ENCODE data around the gene CCDC88C.

Gene CCDC88C

GRCh38 chr14:91380123-91380522, 37.5 kb downstream of the CCDC88C start:
- no peak for DNase-seq (ENCODE audit: low read depth)

DNA sequence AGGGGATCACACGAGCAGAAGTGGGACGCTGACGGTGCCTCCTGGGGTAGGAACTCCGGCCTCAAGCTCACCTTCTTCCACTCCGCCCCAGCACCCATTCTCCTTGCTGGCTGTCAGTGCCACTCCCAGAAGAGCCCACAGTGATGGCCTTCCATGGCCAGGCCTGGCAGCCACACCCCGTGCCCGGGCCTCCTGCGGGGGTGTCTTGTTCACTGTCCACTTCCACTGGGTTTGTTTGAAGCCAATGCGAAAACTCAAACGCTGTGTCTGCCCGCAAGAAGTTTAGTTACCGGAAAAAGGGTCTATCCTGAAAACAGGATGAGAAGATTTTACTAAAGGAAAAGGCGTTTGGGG, 38.1 kb downstream of the CCDC88C start:
- DNase-seq (ENCODE audit: low read depth) = no peak

- DNase-seq (ENCODE audit: low read depth) = no peak
These were observed 38.6 kb downstream of the CCDC88C start for GRCh38 chr14:91378930-91379578.

GRCh38 chr14:91377700-91378652, 39.6 kb downstream of the CCDC88C start:
- DNase-seq (ENCODE audit: low read depth) = peak; percentile 46

GRCh38 chr14:91376547-91377477, 40.8 kb downstream of the CCDC88C start:
- no peak for DNase-seq (ENCODE audit: low read depth)

DNA sequence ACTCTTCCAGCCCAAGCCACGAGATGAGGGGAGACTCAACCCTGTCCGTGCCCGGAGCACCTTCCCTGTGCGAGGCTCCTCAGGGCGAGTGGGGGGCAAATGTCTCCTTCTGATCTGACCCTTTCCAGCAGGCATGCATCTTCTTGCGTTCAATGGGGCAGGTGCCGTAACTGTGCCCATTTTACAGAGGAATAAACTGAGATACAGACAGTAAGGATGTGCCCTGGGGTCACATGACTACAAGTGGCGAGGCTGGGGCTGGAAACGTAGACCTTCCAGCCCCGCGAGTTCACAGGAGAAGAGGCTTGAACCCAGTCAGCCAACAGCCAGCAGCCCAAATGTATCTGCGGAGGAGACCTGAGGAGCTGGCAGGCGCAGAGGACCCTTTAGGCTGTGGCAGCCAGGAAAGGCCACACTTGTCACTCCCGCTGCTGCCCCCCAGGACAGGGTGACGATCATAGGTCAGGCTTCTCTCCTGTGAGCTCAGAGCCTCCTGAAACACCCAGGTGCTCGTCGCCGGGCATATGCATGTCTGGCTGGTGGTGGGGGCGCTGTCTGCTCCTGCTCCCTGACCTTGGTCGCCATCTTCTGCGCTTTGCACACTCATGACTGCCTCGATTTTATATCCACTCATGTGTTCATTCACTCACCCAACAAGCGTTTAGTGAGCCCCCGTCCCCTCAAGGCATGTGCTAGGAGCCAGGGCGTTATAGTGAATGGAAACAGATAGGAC, 41.7 kb downstream of the CCDC88C start:
- DNase-seq (ENCODE audit: low read depth) = no peak

DNA sequence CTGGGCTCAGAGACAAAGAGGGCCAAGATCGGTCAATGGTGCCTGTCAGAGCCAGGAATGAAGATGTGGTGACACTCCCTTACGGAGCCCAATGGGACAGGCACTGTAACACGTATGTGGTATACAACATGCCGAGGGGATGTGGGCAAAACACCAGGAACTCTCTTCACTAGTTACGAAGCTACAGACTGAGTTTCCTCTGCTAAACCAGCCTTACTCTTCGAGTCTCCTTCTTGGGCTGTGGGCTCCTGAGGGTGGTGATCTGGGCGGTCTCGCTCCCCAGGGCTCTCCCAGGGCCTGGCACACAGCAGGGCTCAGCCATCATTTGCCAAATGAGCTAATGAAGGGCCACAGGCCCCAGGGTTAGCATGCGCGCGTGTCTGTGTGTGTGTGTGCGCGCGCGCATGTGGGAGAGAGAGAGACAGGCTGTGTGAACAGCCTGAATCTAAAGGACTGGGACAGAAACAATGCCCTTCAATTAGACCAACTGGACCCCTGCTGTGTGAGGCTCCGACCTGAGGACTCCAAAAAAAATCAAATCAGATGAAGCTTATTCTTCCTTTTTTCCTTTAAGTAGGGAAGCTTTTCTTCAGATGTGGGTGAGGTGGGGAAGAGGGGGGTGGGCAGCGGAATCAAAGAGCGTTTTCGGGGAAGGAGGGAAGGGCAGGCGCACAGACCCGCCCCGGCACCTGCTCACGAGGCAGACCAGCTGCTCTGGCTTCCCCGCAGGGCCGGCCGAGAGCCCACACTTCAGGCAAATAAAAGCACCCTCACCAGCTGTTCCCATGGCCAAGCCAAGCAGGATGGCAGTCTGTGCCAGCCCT, 42.5 kb downstream of the CCDC88C start:
- DNase-seq (ENCODE audit: low read depth) = no peak

DNA sequence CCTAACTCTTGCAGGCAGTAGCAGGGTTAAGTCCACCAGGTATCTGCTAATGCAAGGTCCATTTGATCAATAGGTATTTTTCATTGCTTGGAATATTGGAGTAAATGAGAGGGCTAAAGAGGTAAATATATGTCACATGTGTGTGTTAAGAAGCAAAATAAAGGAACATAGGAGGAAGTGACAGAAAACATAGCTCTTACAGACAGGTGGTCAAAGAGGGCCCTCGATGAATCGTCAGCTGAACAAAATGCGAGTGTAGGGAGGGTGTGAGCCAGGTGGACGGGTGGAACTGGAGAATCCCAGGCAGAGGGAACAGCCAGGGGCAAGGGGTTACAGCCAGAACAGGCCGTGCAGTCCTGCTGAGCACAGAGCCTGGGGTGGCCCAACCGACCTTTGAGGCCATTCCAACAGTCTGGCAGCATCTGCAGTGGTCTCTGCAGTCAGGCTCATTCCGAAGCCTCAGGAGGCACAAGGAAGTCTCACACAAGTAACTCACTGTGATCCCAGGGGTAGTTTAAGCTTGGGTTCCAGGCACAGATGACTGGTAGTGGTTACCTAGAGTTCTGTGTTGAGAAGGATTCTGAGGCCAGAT, 43.2 kb downstream of the CCDC88C start:
- DNase-seq (ENCODE audit: low read depth) = no peak

DNA sequence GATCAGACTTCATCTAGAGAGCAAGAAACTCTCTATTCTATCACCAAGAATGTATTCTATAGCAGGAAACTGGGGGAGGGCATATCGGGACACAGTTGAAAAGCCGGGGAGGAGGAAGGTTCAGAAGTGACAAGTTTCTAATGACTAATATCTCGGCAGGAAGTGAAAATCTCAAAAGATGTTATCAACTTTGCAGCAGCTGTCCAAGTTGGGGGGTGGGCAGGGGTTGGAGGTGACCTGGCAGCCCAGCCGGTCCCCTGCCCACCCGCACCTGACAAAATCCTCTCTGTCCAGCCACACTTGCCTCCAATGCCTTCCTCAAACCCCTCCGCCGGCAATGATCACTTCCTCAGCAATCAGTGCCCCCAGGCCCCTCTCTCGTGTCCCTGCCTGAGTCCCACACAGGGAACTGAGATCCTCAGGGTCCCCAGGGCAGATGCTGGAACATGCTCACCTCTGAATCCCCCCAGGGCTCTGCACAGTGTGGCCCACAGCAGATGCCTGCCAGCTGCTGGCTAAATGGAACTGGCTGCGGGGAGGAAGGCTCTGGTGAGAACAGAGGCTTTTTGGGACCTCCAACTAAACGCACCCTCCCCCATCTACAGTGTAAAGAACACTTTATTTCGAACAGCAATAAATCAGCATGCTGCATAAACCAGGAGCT, 43.9 kb downstream of the CCDC88C start:
- no peak for DNase-seq (ENCODE audit: low read depth)

GRCh38 chr14:91372671-91373495, 44.7 kb downstream of the CCDC88C start:
- no peak for DNase-seq (ENCODE audit: low read depth)

- no peak for DNase-seq (ENCODE audit: low read depth)
These were observed 45.6 kb downstream of the CCDC88C start for GRCh38 chr14:91371990-91372375.

- no peak for DNase-seq (ENCODE audit: low read depth)
These were observed 46.3 kb downstream of the CCDC88C start for GRCh38 chr14:91371011-91371989.

DNA sequence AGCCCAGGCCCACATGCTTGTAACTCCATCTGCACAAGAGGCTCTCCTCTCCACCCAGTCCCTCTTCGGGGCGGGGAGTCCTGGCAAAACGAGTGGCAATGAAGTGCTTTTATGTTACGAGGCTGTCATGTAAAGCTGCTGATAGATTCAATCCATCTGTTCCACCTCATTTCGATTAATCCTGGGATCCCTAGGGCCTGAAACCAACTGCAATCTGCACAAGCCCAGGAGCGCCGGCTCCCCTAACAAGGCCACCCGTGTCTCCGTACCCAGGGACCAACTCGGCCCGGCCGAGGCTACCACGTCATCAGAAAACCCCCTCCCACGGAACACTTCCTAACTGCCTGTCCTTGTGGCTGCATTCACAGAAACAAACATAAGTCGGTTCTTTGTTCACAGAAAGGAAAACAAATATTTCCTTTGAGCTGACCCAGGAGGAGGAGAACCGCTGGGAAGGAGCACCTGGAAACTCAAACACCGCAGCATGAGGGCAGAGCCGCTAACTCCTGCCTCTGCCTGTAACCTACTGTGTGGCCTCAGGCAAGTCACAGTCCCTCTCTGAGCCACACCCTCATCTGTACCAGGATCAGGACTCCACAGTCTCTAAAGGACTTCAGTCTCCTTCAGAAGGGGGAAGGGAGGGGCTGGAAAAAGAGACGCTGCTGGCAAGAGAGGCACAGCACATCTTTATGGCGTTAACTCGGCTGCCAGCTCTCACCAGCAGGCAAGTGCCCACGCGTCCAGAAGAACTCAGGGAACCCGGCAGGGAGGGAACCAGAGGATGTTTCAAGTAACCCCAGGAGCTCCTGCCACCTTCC, 47.8 kb downstream of the CCDC88C start:
- DNase-seq (ENCODE audit: low read depth) = no peak

DNA sequence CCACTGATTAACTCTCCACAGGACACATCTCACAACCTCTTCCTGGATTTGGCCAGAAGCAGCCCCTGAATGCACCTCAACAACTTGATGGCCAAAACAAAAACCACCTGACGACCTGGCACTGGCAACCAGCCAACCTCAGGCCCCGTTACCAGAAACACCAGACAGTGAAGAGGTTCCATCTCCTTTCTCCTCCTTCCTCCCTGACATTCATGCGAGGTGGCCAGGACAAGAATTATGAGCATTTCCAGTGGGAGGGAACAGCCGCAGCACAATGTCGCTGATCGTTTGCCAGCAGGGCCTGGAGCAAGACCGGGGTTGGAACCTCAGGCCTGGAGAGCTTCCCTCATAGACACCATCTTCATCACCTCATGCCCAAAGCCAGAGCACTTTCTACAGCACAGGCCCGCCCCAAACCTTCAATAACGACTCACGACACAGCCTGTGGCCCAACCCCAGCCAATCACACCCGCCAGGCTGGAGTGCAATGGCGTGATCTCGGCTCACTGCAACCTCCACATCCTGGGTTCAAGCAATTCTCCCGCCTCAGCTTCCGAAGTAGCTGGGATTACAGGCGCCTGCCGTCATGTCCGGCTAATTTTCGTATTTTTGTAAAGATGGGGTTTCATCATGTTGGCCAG, 48.7 kb downstream of the CCDC88C start:
- DNase-seq (ENCODE audit: low read depth) = no peak

GRCh38 chr14:91367173-91368171, 50.1 kb downstream of the CCDC88C start:
- no peak for DNase-seq (ENCODE audit: low read depth)
